ENCODE measurements around the gene GABBR2.
A peak's percentile ranks its signal among the peaks of the same experiment; 100 is the strongest.

The GABBR2 gene

DNA sequence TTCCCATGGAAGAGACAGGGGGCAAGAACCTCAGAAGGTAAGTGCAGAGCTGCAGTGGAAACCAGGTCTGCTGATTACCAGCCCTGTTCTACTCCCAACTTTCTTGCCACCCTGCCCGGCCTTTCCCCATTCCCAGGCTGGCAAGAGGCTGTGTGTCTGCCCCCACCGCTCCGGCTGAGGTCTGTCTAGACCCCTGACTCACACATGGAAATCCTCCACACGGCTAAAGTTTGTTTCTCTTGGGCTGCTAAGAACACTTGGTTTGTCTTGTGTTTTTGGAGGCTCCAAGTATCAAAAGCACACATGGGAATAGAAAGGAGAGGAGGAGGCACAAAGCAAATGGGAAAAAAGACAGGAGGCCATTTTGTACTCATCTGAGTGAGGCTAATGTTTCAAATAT lies 168.3 kb downstream of the GABBR2 start:
- TF ChIP-seq GATA2 (IDR thresholded peaks at IDR 0.05; ENCODE audit: low read depth, low read length) = no peak
- no peak for TF ChIP-seq GATA3 (IDR thresholded peaks at IDR 0.05; ENCODE audit: low read depth, low read length)

DNA sequence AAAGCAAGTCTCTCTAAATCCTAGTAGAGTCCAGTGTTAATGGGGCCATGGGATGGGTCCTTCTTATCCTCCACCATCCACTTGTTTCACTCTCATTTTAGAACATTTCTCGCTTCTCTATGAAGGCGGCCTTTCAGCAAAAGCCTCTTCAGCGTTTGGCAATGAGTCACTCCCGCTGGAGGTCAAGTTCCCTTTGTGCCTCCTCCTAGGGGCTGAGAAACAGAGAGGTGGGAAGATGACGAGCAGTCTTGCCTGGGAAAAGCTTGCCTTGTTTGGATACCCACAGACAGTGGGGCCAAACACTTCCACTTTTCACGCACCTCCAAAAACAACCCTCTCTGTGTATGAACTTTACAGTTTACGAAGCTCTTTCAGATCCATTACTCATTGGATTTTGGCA lies 168.8 kb downstream of the GABBR2 start:
- TF ChIP-seq GATA3 (IDR thresholded peaks at IDR 0.05; ENCODE audit: low read depth, low read length) = no peak
- TF ChIP-seq GATA2 (IDR thresholded peaks at IDR 0.05; ENCODE audit: low read depth, low read length) = no peak

DNA sequence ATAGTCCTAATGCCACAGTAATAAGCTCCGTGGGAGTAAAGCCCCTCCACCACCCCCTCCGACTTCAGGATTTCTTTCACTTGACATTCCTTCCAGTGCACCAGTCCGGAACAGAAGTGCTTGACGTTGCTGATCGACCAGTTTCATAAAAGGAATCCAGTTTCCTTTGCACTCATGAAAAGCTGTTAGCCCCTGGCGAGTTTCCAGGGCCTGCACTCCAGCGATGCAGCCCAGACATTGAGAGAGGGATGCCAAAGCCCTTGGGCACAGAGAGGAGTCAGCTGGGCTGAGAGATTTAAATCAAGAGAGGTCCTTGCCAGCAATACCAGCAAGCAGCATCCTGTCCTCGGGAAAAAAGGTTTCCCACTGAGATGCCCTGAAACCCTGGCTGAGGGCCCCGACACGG lies 170.1 kb downstream of the GABBR2 start:
- TF ChIP-seq GATA3 (IDR thresholded peaks at IDR 0.05; ENCODE audit: low read depth, low read length) = no peak
- TF ChIP-seq GATA2 (IDR thresholded peaks at IDR 0.05; ENCODE audit: low read depth, low read length) = peak; percentile 58; the same call in 1 of the 2 replicates

DNA sequence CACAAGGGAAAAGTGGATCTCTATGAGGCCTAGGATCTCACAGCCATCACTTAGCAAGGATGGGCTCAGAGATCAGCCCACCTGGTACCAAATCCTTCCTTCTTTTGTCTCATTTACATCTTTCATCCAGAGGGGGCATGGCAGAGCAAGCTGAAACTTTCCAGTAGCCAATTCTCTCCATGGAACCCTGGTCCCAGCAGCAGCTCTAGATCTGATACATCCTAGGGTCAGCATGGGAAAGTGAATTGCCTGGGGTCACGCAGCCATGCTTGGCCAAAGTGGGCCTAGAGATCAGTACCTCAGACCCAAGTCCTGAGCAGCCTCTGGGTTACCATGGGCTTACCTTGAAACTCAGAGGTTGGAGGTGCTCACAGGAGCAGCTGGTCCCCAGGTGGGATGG lies 170.5 kb downstream of the GABBR2 start:
- no peak for TF ChIP-seq GATA3 (IDR thresholded peaks at IDR 0.05; ENCODE audit: low read depth, low read length)
- TF ChIP-seq GATA2 (IDR thresholded peaks at IDR 0.05; ENCODE audit: low read depth, low read length) = no peak

DNA sequence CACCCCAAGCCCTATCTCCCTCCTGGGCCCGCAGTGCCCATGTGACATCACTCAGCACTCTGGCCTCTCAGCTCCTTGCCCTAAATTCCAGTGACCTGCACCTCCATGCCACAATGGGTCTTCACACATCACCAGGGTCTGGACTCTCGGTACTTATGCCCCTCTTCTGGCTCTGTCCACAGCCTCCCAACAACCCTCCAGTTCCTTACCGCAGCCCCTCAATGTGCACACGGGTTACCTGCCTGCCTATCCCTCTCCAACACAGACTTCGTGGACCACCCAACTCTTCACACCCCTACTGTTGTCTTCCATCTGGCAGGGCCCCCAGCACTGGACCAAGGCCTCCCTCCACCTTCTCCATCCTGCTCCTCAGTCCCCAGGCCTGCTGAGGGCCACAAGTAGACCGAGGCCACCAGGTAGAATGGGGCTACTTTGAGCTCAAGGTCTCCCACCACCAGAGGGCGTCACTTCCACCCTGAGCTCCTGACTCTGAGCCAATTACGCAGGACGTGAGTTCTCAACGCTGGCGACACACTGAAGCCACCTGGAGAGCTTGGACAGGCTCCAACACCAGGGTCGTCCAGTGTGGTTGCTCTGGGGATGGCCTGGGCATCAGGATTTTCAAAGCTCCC lies 172.1 kb downstream of the GABBR2 start:
- TF ChIP-seq GATA2 (IDR thresholded peaks at IDR 0.05; ENCODE audit: low read depth, low read length) = no peak
- TF ChIP-seq GATA3 (IDR thresholded peaks at IDR 0.05; ENCODE audit: low read depth, low read length) = no peak

DNA sequence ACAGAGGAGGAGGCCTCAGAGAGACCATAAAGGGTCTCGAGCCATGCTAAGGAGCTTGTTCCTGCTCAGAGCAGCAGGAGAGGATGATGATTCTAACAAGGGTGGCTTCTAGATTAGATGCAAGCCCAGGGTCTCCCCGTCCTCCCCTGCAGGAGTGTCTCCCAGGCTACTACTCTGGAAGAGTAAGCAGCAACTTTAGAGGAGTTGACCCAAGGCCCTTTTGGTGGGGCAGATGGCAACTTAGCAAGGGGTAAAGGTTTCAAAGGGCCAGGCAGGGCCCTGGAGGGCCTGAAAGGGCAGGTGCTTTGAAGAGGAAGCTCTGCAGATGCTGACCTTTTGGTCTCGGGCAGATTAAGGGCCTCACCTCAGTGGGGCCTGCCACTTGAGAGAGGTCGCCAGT lies 174.9 kb downstream of the GABBR2 start:
- TF ChIP-seq GATA2 (IDR thresholded peaks at IDR 0.05; ENCODE audit: low read depth, low read length) (no peak), GATA3 (IDR thresholded peaks at IDR 0.05; ENCODE audit: low read depth, low read length) (no peak)

DNA sequence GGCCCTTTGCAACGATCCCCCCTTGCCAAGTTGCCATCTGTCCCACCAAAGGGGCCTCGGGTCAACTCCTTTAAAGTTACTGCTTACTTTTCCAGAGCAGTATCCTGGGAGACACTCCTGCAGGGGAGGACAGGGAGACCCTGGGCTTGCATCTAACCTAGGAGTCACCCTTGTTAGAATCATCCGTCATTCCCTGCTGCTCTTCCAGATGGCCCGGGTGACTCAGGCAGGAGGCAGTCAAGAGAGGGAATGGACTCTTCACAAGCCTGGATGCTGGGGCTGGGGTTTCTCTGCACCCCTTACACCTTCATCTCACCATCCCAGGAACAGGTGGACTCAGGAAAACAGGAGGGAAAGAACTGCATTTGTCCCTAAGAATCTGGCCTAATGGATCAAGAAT lies 175.6 kb downstream of the GABBR2 start:
- no peak for TF ChIP-seq GATA2 (IDR thresholded peaks at IDR 0.05; ENCODE audit: low read depth, low read length)
- TF ChIP-seq GATA3 (IDR thresholded peaks at IDR 0.05; ENCODE audit: low read depth, low read length) = no peak

DNA sequence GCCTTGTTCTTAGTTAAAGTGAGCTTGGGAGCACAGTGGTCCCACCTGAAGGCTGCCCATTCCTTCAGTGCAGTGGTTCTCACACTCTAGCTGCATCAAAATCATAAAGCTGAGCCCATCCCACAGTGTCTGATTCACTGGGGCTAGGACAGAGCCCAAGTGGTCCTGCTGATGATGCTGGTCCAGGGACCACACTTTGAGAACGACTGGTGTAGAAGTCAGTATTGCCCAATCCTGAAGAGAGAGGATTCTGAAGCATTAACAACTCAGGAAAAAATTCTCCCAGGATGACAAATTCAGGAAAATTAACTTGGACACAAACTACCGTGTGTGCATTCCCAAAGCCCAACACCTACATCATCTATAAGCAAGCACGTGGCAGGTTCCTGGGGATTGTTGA lies 176.2 kb downstream of the GABBR2 start:
- TF ChIP-seq GATA3 (IDR thresholded peaks at IDR 0.05; ENCODE audit: low read depth, low read length) (no peak), GATA2 (IDR thresholded peaks at IDR 0.05; ENCODE audit: low read depth, low read length) (no peak)

DNA sequence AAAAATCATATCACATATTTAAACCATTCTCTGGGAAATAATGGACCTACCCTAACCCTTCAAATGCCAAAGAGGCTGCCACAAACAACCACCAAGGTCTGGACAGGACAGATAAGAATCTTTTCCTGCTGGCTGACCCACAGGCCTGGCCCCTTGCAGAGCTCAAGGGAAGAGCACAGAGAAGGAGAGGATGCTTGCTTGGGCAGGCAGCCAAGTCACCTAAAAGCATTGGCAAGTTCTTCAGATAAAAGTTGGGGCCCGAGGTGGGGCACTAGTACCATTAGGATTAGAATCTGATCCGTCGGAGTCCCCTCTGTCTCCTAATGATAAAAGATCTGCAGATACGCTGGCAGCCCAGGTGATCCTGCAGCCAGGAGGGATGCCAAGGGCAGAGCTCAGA lies 176.6 kb downstream of the GABBR2 start:
- TF ChIP-seq GATA3 (IDR thresholded peaks at IDR 0.05; ENCODE audit: low read depth, low read length) (no peak; the same call in 1 of the 2 replicates), GATA2 (IDR thresholded peaks at IDR 0.05; ENCODE audit: low read depth, low read length) (peak; percentile 49; the same call in 1 of the 2 replicates)

DNA sequence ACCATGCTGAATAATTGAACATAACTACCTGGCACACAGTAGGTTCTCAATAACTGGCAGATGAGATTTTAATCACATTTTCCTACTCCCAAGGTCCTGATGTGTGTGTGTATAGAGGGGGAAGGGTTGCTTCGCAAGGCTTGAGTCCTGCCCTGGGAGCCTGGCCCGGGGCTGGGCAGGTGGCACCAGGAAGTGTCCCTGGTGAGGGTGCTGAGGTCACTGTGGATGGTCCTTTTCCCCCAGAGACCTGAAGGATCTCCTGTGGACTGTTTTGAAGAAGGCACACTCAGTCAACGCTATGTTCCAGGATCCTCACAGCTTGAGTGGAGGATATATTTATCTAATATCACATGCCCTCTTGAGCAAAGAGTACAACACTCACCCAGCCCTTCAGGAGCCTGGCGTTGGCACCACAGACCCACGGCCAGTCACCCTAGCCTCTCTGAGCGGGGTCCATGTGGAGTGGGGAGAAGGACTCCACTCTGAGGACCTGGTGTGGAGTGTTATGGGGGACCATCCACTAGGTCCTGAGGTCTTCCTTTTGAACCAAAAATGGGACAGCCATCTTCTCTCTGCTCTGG lies 177.8 kb downstream of the GABBR2 start:
- no peak for TF ChIP-seq GATA2 (IDR thresholded peaks at IDR 0.05; ENCODE audit: low read depth, low read length)
- no peak for TF ChIP-seq GATA3 (IDR thresholded peaks at IDR 0.05; ENCODE audit: low read depth, low read length)

DNA sequence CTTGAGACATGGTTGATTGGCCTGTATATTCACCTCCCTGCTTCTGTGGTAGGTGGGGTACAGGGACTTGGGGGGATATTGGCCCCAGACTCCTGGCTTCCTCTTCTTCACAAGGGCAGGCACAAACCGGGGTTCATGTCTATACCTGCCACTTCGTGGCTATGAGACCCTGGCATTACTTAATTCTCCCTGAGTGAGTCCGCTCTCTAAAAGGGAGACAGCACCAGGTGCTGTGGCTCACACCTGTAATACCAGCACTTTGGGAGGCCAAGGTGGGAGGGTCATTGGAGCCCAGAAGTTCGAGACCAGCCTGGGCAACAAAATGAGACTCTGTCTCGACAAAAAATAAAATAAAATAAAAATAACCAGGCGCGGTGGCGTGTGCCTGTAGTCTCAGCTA lies 178.5 kb downstream of the GABBR2 start:
- no peak for TF ChIP-seq GATA2 (IDR thresholded peaks at IDR 0.05; ENCODE audit: low read depth, low read length)
- no peak for TF ChIP-seq GATA3 (IDR thresholded peaks at IDR 0.05; ENCODE audit: low read depth, low read length)

DNA sequence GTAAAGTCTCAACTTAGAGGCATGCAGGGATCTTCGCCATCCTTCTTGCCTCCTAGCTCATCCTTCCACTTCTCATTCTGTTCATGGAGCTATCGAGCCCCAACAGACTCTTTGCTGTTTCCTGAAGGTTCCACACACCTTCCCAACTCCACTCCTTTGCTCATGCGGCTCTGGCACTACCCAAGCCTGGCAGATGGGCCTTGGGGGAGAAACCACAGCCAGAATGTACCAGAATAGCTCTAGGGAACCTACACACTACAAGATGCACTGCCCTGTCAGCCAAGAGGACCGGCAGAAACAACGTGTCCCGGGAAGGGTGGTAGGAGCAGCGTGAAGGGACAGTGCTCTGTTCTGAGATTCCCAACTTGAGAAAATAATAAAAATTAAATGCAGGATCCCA lies 178.9 kb downstream of the GABBR2 start:
- TF ChIP-seq GATA3 (IDR thresholded peaks at IDR 0.05; ENCODE audit: low read depth, low read length) (no peak), GATA2 (IDR thresholded peaks at IDR 0.05; ENCODE audit: low read depth, low read length) (no peak)

DNA sequence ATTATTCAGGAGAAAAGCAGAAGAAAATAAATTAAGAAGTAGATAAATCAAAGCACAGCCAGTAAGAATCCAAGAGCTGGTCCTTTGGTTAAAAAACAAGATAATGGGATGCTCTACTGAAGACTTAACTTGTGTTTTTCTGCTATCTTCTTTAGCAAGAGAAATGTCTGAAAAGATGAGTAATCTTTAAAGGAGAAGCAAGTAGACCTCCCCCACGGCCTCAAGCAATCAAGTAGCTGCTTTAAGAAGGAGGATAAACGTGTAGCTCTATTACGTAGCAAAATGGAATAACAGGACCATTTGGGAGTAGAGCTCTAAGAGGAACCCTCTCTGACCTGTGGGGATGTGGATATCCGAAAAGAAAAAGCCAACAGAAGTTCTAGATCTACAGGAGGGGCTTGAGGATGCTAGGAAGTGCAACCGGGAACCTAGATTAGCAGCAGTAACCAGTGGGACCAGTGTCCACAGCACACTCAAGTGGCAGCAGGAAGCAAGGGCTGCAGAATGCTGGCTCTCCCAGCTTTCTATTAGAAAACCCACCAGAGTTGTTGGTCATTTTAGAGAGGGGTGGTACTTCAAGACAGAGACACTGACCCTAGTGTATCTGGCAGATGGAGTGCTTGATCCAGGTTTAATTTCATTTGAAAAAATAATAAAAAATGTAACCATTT lies 185.4 kb downstream of the GABBR2 start:
- TF ChIP-seq GATA2 (IDR thresholded peaks at IDR 0.05; ENCODE audit: low read depth, low read length) = no peak
- no peak for TF ChIP-seq GATA3 (IDR thresholded peaks at IDR 0.05; ENCODE audit: low read depth, low read length)

DNA sequence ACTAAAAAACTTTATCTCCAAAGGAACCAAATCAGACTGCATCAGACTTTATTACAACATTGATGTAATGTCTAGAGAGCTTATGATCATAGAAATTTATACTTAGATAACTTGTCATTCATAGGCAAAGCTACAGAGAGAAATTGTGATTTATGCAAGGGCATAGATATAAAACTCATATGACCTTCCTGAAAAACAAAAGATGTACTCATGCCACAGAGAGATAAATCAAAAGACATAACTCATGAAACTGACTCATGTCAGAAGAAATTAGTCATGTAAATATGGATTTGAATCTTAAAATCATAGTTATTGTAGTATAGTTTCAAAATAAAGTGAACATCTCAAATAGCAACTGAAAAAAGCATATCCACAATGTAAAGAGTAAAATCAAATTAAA lies 186.2 kb downstream of the GABBR2 start:
- TF ChIP-seq GATA3 (IDR thresholded peaks at IDR 0.05; ENCODE audit: low read depth, low read length) (no peak), GATA2 (IDR thresholded peaks at IDR 0.05; ENCODE audit: low read depth, low read length) (no peak)

DNA sequence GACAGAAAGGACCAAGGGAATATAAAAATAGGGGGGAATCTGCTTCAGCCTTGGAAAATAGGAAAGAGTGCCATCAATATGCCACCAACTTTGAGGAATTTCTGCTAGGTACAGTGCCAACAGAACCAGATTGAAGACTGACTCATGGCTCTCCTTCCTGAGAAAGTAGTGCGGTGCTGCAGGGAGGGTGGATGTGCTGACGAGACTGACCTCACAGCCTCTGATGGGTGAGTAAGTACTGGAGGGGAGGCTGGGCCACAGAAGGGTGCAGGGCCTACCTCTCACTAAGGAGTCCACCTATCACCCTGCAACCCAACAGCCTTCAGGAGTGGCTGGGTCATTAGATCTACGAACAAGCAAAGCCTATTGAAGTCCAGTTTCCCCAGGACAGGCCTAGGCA lies 187.6 kb downstream of the GABBR2 start:
- TF ChIP-seq GATA2 (IDR thresholded peaks at IDR 0.05; ENCODE audit: low read depth, low read length) (no peak), GATA3 (IDR thresholded peaks at IDR 0.05; ENCODE audit: low read depth, low read length) (no peak)
